Erythroblast (primary cell): ENCODE measurements around the gene RBMS1.

Source experiments
- GATA1 ChIP-seq: IDR thresholded peaks from 2 replicates; pipeline ENCODE4 v1.6.1; 2011; ENCODE audit warnings: low read depth, mild to moderate bottlenecking, control low read depth, low read length, moderate library complexity
- POLR2A ChIP-seq: IDR thresholded peaks from 2 replicates; pipeline ENCODE4 v1.6.1; 2011; ENCODE audit warnings: mild to moderate bottlenecking, low read length

- no peak for TF ChIP-seq POLR2A
- TF ChIP-seq GATA1, result no peak
Measured at GRCh38 chr2:160515120-160515519, 21.5 kb upstream of the RBMS1 start.
